Activated naive CD8-positive, alpha-beta T cell treated with anti-CD3 and anti-CD28 coated beads, Interleukin-2, amount 50 U/mL, for 16 hours (primary cell): Measurements from ENCODE around the gene BMAL2.

Source experiments
- DNase-seq: peaks from one replicate; pipeline ENCODE4 v3.0.0-alpha.2; 2020; ENCODE audit warnings: low read depth, low spot score

Gene BMAL2, protein sequence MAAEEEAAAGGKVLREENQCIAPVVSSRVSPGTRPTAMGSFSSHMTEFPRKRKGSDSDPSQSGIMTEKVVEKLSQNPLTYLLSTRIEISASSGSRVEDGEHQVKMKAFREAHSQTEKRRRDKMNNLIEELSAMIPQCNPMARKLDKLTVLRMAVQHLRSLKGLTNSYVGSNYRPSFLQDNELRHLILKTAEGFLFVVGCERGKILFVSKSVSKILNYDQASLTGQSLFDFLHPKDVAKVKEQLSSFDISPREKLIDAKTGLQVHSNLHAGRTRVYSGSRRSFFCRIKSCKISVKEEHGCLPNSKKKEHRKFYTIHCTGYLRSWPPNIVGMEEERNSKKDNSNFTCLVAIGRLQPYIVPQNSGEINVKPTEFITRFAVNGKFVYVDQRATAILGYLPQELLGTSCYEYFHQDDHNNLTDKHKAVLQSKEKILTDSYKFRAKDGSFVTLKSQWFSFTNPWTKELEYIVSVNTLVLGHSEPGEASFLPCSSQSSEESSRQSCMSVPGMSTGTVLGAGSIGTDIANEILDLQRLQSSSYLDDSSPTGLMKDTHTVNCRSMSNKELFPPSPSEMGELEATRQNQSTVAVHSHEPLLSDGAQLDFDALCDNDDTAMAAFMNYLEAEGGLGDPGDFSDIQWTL

GRCh38 chr12:27332714-27333402 is at the start of gene BMAL2:
Gene BMAL2 (plus strand): TSS chr12:27332836. CDS start chr12:27333073, 237 bp downstream.
- DNase-seq, result no peak

DNA sequence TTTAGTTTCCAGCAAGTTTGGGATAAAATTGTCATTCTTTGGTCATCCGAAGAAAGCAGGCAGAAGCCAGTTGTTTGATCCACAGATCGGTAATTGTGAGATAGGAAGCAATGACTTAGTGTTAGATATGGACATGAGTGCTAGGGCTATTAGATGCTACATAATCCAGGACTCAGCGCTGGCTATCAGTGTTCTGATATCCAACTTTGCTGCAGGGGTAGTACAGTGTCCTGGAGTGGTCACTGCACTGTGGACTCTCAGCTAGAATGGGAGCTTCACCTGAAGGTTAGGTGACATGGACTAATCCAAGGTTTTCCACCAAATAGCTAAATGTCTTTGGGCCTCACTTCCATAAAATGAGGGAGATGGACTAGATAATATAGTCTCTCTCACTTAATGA is 48.6 kb upstream of the BMAL2 start:
- no peak for DNase-seq

DNA sequence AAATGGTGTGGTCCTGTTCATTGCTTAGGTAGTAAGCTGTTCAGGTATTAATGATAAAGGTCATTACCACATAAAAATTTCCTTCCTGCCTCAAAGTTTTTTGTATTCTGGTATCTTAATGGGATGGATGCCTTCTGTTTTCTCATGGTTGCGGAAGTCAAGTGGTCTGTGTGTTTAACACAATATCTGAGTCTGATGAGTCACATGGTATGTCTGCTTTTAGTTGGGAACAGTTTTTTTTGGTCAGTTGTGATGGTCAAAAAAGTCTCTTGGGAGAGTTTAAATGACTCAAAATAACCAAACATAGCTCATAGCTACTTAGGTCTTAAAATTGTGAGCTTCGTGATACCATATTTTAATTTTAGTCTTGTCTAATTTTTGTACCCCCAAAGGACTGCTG is 47.9 kb upstream of the BMAL2 start:
- DNase-seq, result no peak

GRCh38 chr12:27285403-27285802 is 47.2 kb upstream of the BMAL2 start:
- DNase-seq, result no peak

DNA sequence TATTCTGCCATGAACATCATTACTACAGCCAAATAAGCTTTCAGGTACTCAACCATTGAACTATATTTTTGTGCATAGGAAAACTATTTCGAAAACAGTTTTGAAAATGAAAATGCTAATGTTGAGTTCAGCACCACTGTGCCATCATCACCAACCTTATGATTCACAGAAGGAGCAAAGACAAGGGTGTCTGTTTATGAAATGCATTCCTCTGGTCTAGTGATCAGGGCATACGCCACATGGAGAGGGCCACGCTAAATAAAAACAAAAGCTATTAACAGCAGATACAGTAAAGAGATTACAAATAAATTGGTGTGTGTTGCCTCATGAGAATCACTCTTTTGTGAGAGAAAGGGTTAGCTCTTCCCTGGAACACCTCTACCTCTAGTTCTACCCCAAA is 43.2 kb upstream of the BMAL2 start:
- DNase-seq, result no peak

DNA sequence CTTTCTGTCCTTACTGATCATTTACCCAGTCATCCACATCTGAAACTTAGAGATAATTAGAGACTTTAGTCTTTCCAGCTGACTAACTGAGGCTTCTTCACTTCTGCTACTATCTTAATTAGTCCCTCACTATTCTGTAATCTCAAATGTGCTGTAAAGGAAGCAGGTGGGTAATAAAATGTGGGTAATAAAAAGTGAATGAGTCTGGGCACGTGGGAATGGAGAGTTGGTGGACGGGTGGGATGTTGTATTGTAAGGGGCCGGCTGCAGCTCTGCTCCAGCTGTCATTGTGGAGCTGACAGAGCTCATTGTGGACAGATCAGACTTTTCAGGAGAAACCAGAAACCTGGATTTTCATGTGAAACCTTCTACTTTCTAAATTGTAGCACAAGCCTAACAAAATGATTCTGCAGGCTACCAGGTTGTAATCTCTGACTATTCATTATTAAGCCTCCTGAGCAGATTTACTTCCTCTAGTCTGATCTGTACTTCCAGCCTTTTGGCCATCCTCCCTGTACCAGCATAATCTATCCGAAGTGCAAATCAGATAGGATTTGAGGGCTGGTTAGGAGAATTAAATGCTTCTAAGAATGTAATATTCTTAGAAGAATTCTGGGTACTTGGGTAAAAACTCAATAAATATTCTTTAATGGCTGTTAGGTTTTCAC is 42.0 kb upstream of the BMAL2 start:
- DNase-seq, result no peak

- DNase-seq, result no peak
Observed at GRCh38 chr12:27291862-27292261, 40.8 kb upstream of the BMAL2 start.

- DNase-seq, result no peak
Observed at GRCh38 chr12:27292718-27293117, 39.9 kb upstream of the BMAL2 start.

- DNase-seq, result no peak
Observed at GRCh38 chr12:27293463-27293862, 39.2 kb upstream of the BMAL2 start.

- DNase-seq, result no peak
Observed at GRCh38 chr12:27296674-27297073, 36.0 kb upstream of the BMAL2 start.

GRCh38 chr12:27297566-27297965 is 35.1 kb upstream of the BMAL2 start:
- DNase-seq, result no peak

DNA sequence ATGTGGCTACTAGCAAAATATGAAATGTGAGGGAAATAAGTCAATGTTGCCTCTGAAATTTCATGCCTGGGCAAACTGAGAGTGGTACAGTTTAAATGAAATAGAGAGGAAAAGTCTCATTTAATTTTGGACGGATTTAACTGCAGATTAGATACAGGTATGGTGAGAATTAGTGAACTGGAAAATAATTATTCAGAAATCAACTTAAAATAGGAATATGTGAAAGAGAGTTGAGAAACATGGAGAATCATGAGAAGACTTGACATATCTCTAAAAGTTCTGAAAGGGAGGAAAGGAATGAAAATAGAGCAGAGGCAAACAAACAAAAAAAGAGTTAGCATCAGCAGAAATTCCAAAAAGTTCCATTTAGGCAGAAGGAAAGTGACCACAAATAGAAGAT is 33.5 kb upstream of the BMAL2 start:
- no peak for DNase-seq

- no peak for DNase-seq
Observed at GRCh38 chr12:27300226-27300625, 32.4 kb upstream of the BMAL2 start.

GRCh38 chr12:27303139-27304111 is 29.2 kb upstream of the BMAL2 start:
- DNase-seq, result no peak

DNA sequence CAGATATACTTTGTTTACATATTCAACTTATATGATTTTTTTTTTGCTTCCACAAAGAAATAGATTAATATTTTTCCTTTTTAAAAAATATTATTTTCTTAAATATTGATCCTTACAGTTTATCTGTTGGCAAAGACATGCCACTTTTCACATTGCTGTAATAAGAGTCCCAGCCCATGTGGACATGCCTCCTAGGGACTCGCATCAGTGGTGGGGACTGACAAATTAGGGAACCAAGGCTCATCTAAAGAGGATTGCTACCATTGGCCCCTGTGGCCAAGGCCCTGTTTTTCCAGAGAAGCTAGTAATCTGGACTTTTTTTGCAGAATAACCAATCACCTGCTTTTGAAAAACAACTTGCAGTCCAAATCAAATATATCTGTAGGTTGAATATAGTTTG is 27.8 kb upstream of the BMAL2 start:
- DNase-seq, result no peak

DNA sequence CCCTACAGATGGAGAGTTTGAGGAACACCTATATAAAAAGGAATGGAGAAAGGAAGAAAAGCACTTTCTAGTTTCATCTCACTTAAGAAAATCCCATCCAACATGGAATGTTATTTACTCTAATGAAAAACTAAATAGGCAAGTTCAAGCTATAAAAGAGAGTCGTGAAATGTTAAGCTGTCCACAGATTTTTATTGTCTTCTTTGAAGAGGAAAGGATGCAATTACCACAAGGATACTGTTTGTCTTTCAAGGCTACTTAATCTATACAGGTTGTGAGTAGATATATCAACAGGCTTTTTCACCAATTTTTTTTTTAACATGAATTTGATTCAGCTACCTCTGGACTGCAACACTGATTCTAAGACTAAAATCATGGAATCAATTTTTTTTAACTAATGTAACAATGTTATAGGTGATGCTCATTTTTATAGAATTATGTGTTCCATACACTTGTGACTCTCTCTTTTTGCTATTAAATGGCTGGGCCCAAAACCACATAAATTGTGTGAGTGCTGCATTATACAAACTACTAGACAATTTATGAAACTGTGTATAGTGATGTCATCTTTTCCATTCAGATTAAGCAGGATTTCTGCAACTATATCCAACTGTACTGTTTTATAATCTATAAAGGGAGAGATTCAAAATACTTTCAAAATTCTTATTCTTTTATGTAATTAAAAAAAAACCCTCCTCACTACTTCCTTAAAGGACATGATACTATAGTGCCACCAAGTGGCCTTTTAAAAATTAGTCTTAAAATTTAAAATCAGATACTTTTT is 26.8 kb upstream of the BMAL2 start:
- no peak for DNase-seq

- no peak for DNase-seq
Observed at GRCh38 chr12:27309293-27309994, 23.2 kb upstream of the BMAL2 start.

DNA sequence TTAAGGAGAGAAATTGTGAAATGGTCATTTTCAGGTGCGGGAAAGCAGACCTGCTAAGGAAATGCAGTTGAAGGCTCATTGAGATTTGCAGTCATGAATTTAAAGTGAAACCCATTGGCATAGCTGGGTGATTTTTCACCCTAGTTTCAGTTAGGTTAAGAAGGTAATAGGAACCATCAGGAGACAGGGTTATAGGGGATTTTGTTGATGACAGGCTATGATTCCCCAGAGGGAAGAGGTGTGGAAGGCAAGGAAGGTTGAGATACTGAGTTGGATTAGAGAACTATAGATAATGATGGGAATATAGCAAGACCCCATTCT is 22.7 kb upstream of the BMAL2 start:
- no peak for DNase-seq

GRCh38 chr12:27316947-27317346 is 15.7 kb upstream of the BMAL2 start:
- no peak for DNase-seq

DNA sequence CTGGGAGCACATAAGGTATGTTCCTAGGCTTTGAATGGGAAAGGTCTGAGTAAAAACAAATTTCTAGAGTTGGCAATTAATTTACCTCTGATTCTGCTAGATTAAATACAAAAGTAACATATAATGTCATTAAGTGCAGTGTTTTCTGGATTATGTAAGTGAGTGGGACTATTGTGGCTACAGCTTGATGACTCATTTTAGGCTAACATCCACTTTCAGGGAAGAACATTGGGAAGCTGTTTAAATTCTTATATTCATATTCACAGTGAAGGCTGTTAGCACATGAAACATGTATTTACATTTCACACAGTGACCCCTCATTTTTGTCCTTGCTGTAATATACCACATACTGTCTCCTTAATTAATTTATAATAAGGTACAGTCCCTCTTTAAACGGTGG is 13.2 kb upstream of the BMAL2 start:
- DNase-seq, result no peak
